Esophagus muscularis mucosa (tissue), 4 donors: ENCODE measurements around the gene XPNPEP2. TPM values are rescaled to one million over a fixed set of nuclear protein-coding genes. Genes with fewer than 3 reads are reported as not detected.

ENCODE experiments used
- DNase-seq: peaks from one replicate; pipeline ENCODE4 v3.0.0-alpha.2; 2017; ENCODE audit errors: extremely low spot score
- H3K27ac ChIP-seq, 4 donors: fragments of 200-600 bp; sonication (generic); replicated peaks in 1 of 4; 1 replicate in 3 of 4; 2 replicates in 1 of 4; pipeline ENCODE4 v1.5.1; 2016 to 2019; ENCODE audit warnings: mild to moderate bottlenecking in 1 of 4
- H3K27me3 ChIP-seq, 4 donors: fragments of 200-600 bp; sonication (generic); one replicate each; pipeline versions ENCODE4 v1.5.1 to v1.6.0; 2016 to 2019
- H3K36me3 ChIP-seq, 4 donors: fragments of 200-600 bp; sonication (generic); one replicate each; pipeline ENCODE4 v1.5.1; 2016 to 2019
- H3K4me1 ChIP-seq, 4 donors: fragments of 200-600 bp; sonication (generic); one replicate each; pipeline ENCODE4 v1.5.1; 2016 to 2019
- H3K4me3 ChIP-seq, 4 donors: fragments of 200-600 bp; sonication (generic); 1 replicate in 2 of 4; 2 replicates in 2 of 4; pipeline ENCODE4 v1.5.1; 2016 to 2019; ENCODE audit warnings: mild to moderate bottlenecking in 4 of 4, moderate library complexity in 1 of 4
- H3K9me3 ChIP-seq, 4 donors: fragments of 200-600 bp; sonication (generic); 1 replicate in 3 of 4; 2 replicates in 1 of 4; pipeline ENCODE4 v1.5.1; 2016 to 2019
- CTCF ChIP-seq, 3 experiments: fragments of 200-600 bp in 2 of 3; fragments of 450-650 bp in 1 of 3; sonication (generic) in 2 of 3; IDR thresholded peaks; one replicate each; pipeline ENCODE4 v1.5.1; 2017 to 2019; ENCODE audit warnings: antibody characterized with exemption in 3 of 3, mild to moderate bottlenecking in 2 of 3, moderate library complexity in 1 of 3
- EP300 ChIP-seq: sonication (generic); formaldehyde crosslinking; IDR thresholded peaks from one replicate; pipeline ENCODE4 v1.6.1; 2017; ENCODE audit warnings: antibody characterized with exemption
- POLR2A ChIP-seq: fragments of 450-650 bp; IDR thresholded peaks from one replicate; pipeline ENCODE4 v1.6.1; 2017; ENCODE audit warnings: antibody characterized with exemption, moderate library complexity, mild to moderate bottlenecking, low read depth
- POLR2AphosphoS5 ChIP-seq, 2 donors: sonication (generic); formaldehyde crosslinking; IDR thresholded peaks; one replicate each; pipeline ENCODE4 v1.6.1; 2017; ENCODE audit warnings: antibody characterized with exemption in 2 of 2
- WGBS: methylation state at CpG from one replicate; pipeline ENCODE4 v1.1.5; 2018; 5-methylcytosine and 5-hydroxymethylcytosine counted together
- intact Hi-C: fragments of 100-400 bp; cut with DNase I; formaldehyde crosslinking; loops from one replicate; pipeline ENCODE4 v1.15.1; 2023
- total RNA-seq, 4 donors: library from RNA; depleted of rRNA; stranded (reverse); fragments of >200 nt; gene quantifications; one replicate each; pipeline versions ENCODE4 v1.1.0 to v1.2.1, GENCODE V29; 2016

Gene XPNPEP2
- total RNA-seq, 4 donors from 2014 or later = 3.3 to 14.4 (median 5.0) TPM

GRCh38 chrX:129706400-129707072, 32.2 kb upstream of the XPNPEP2 start:
- Histone ChIP-seq H3K4me3 (no peak overlapping the region), H3K9me3 (no peaks in the 10 kb centered on the region), H3K27ac (no peak overlapping the region), H3K36me3 (no peaks in the 10 kb centered on the region), H3K4me1 (peaks cover 0 to under 1% (median 0%) of the 10 kb centered on the region in 4 donors), H3K27me3 (no peaks in the 10 kb centered on the region)
- DNase-seq = no peak
- TF ChIP-seq CTCF (IDR thresholded peaks at IDR 0.05) = no peak
- TF ChIP-seq POLR2A = no peak
- no peak for TF ChIP-seq EP300
- no peak for TF ChIP-seq POLR2AphosphoS5 (IDR thresholded peaks at IDR 0.05)
- intact Hi-C loops = no loop called here
- 66% methylated on average over 6 of the region's 7 CpGs for WGBS

GRCh38 chrX:129714581-129714980, 24.2 kb upstream of the XPNPEP2 start:
- WGBS = 81% methylated on average over 4 of the region's 4 CpGs

GRCh38 chrX:129716507-129716906, 22.3 kb upstream of the XPNPEP2 start:
- Histone ChIP-seq H3K4me1 (no peaks in the 10 kb centered on the region), H3K36me3 (no peaks in the 10 kb centered on the region), H3K27me3 (no peaks in the 10 kb centered on the region), H3K27ac (no peak overlapping the region), H3K9me3 (no peaks in the 10 kb centered on the region), H3K4me3 (no peak overlapping the region)
- WGBS = 87% methylated on average over 4 of the region's 4 CpGs
- intact Hi-C loops = no loop called here
- TF ChIP-seq POLR2A (no peak), EP300 (no peak), CTCF (IDR thresholded peaks at IDR 0.05) (no peak), POLR2AphosphoS5 (IDR thresholded peaks at IDR 0.05) (no peak)
- DNase-seq = no peak

More at GRCh38 chrX:129714581-129714980, 24.2 kb upstream of the XPNPEP2 start:
- TF ChIP-seq EP300 (no peak), CTCF (IDR thresholded peaks at IDR 0.05) (no peak), POLR2AphosphoS5 (IDR thresholded peaks at IDR 0.05) (no peak), POLR2A (no peak)
- no peaks in the 10 kb centered on the region for H3K9me3 ChIP-seq
- intact Hi-C loops = no loop called here
- H3K4me1 ChIP-seq = no peaks in the 10 kb centered on the region
- no peak for DNase-seq
- H3K27me3 ChIP-seq = no peaks in the 10 kb centered on the region
- H3K4me3 ChIP-seq = no peak overlapping the region
- no peaks in the 10 kb centered on the region for H3K36me3 ChIP-seq
- no peak overlapping the region for H3K27ac ChIP-seq

- DNase-seq = no peak
- intact Hi-C loops = no loop called here
- Histone ChIP-seq H3K27ac (no peak overlapping the region), H3K4me1 (no peaks in the 10 kb centered on the region), H3K27me3 (no peaks in the 10 kb centered on the region), H3K36me3 (no peaks in the 10 kb centered on the region), H3K4me3 (no peak overlapping the region), H3K9me3 (no peaks in the 10 kb centered on the region)
- WGBS = 58% methylated on average over 5 of the region's 5 CpGs
- TF ChIP-seq POLR2A = no peak
- TF ChIP-seq POLR2AphosphoS5 (IDR thresholded peaks at IDR 0.05) = no peak
- no peak for TF ChIP-seq CTCF (IDR thresholded peaks at IDR 0.05)
- TF ChIP-seq EP300 = no peak
Measured at GRCh38 chrX:129717892-129718291, 20.9 kb upstream of the XPNPEP2 start.

- H3K36me3 ChIP-seq = no peaks in the 10 kb centered on the region
- no peaks in the 10 kb centered on the region for H3K27me3 ChIP-seq
- TF ChIP-seq POLR2A (no peak), POLR2AphosphoS5 (IDR thresholded peaks at IDR 0.05) (no peak), CTCF (IDR thresholded peaks at IDR 0.05) (no peak), EP300 (no peak)
- no peaks in the 10 kb centered on the region for H3K4me1 ChIP-seq
- intact Hi-C loops = no loop called here
- WGBS = 71% methylated on average over 5 of the region's 5 CpGs
- no peak for DNase-seq
- no peak overlapping the region for H3K27ac ChIP-seq
- H3K9me3 ChIP-seq = no peaks in the 10 kb centered on the region
- H3K4me3 ChIP-seq = no peak overlapping the region
Measured at GRCh38 chrX:129718676-129719075, 20.1 kb upstream of the XPNPEP2 start.
